Measurements from ENCODE around the gene FCER2. TPM values are rescaled to one million over a fixed set of nuclear protein-coding genes. Genes with fewer than 3 reads are reported as not detected.

The FCER2 gene
- total and polyA plus RNA-seq, 2 of the 13 experiments (the other 11 are each of a cell fraction or from before 2014, with no cell fraction given) = not detected

- TF ChIP-seq PAX8 (CRISPR knock-in tag; IDR thresholded peaks at IDR 0.05; ENCODE audit: borderline replicate concordance) (no peak), MXD1 (CRISPR knock-in tag; IDR thresholded peaks at IDR 0.05) (no peak)
These were observed 20.3 kb upstream of the FCER2 start (continued) for GRCh38 chr19:7722231-7722651.

- Histone ChIP-seq H3K4me2 (ENCODE audit: low read depth, low read length) (no peak overlapping the region), H3K27me3 (ENCODE audit: control insufficient read depth in 1 of 2, insufficient read depth in 2 of 2, low read length in 2 of 2) (peaks cover 0 to 2% of the 10 kb centered on the region in 2 experiments; a peak in 2 of 5 replicates), H3K9me3 (ENCODE audit: low read length) (no peaks in the 10 kb centered on the region), H3K79me2 (ENCODE audit: insufficient read depth, low read length) (no peaks in the 10 kb centered on the region), H3K36me3 (replicated peaks in 1 of 2; ENCODE audit: control insufficient read depth in 1 of 2, insufficient read depth in 2 of 2, low read length in 2 of 2) (no peaks in the 10 kb centered on the region), H2AFZ (ENCODE audit: low read length) (no peak overlapping the region), H3K4me1 (ENCODE audit: insufficient read depth, low read length) (no peaks in the 10 kb centered on the region), H3K4me3 (replicated peaks in 1 of 3; ENCODE audit: insufficient read depth in 1 of 3, low read depth in 2 of 3, low read length in 3 of 3) (no peak overlapping the region), H3K9ac (ENCODE audit: insufficient read depth, low read depth, low read length) (no peak overlapping the region), H4K20me1 (ENCODE audit: insufficient read depth, low read length) (no peaks in the 10 kb centered on the region), H3K27ac (ENCODE audit: extremely low read length, insufficient read depth, low read length) (no peak overlapping the region)
- WGBS (ENCODE audit: low lambda C conversion rate) = 46% methylated on average over 6 of the region's 6 CpGs
- POLR2A ChIA-PET = no interaction called here
- BruUV-seq (replicated peaks) = no TSS peak
- CTCF ChIA-PET (ENCODE audit: low intra/inter-chr PET ratio, low total read pairs) = no interaction called here
- no peak for DNase-seq (ENCODE audit: low spot score)
- in situ Hi-C loops (cut with HindIII; ENCODE audit: extremely low pct_ligation_motif_present, low pct_unique_long_range_greater_than_20kb) = no loop called here
- FAIRE-seq = no peak
- no peak for ATAC-seq
- intact Hi-C loops (cut with micrococcal nuclease; ENCODE audit: unreplicated experiment) = no loop called here
- no peak for TF ChIP-seq ZFP36L2 (CRISPR knock-in tag; IDR thresholded peaks at IDR 0.05)
- no peak for TF ChIP-seq ZNF687 (CRISPR knock-in tag; IDR thresholded peaks at IDR 0.05)
- TF ChIP-seq, protein P1, sequence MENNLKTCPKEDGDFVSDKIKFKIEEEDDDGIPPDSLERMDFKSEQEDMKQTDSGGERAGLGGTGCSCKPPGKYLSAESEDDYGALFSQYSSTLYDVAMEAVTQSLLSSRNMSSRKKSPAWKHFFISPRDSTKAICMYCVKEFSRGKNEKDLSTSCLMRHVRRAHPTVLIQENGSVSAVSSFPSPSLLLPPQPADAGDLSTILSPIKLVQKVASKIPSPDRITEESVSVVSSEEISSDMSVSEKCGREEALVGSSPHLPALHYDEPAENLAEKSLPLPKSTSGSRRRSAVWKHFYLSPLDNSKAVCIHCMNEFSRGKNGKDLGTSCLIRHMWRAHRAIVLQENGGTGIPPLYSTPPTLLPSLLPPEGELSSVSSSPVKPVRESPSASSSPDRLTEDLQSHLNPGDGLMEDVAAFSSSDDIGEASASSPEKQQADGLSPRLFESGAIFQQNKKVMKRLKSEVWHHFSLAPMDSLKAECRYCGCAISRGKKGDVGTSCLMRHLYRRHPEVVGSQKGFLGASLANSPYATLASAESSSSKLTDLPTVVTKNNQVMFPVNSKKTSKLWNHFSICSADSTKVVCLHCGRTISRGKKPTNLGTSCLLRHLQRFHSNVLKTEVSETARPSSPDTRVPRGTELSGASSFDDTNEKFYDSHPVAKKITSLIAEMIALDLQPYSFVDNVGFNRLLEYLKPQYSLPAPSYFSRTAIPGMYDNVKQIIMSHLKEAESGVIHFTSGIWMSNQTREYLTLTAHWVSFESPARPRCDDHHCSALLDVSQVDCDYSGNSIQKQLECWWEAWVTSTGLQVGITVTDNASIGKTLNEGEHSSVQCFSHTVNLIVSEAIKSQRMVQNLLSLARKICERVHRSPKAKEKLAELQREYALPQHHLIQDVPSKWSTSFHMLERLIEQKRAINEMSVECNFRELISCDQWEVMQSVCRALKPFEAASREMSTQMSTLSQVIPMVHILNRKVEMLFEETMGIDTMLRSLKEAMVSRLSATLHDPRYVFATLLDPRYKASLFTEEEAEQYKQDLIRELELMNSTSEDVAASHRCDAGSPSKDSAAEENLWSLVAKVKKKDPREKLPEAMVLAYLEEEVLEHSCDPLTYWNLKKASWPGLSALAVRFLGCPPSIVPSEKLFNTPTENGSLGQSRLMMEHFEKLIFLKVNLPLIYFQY (CRISPR knock-in tag; IDR thresholded peaks at IDR 0.05; ENCODE audit: borderline replicate concordance) = no peak
- TF ChIP-seq, protein P2, sequence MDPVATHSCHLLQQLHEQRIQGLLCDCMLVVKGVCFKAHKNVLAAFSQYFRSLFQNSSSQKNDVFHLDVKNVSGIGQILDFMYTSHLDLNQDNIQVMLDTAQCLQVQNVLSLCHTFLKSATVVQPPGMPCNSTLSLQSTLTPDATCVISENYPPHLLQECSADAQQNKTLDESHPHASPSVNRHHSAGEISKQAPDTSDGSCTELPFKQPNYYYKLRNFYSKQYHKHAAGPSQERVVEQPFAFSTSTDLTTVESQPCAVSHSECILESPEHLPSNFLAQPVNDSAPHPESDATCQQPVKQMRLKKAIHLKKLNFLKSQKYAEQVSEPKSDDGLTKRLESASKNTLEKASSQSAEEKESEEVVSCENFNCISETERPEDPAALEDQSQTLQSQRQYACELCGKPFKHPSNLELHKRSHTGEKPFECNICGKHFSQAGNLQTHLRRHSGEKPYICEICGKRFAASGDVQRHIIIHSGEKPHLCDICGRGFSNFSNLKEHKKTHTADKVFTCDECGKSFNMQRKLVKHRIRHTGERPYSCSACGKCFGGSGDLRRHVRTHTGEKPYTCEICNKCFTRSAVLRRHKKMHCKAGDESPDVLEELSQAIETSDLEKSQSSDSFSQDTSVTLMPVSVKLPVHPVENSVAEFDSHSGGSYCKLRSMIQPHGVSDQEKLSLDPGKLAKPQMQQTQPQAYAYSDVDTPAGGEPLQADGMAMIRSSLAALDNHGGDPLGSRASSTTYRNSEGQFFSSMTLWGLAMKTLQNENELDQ (CRISPR knock-in tag; IDR thresholded peaks at IDR 0.05; ENCODE audit: borderline replicate concordance) = no peak
- no peak for TF ChIP-seq MAFF (IDR thresholded peaks at IDR 0.05; ENCODE audit: low read depth, low read length)
- TF ChIP-seq SATB2 (CRISPR knock-in tag; IDR thresholded peaks at IDR 0.05) = no peak
- no peak for TF ChIP-seq ZNF34 (CRISPR knock-in tag; IDR thresholded peaks at IDR 0.05; ENCODE audit: borderline replicate concordance)
These were observed 18.4 kb upstream of the FCER2 start for GRCh38 chr19:7720351-7720750.
